Spinal cord (tissue), 10 donors: ENCODE measurements around the gene ZDHHC19. TPM values are rescaled to one million over a fixed set of nuclear protein-coding genes. Genes with fewer than 3 reads are reported as not detected.
"Not testable (repeated sequence)": the region's sequence is repeated elsewhere in the genome, so short reads cannot be mapped to it uniquely, and the experiment has no call there.

ENCODE experiments used
- DNase-seq, 6 donors: peaks; one replicate each; pipeline versions ENCODE4 v3.0.0 to v3.0.0-alpha.2; 2013 to 2015; ENCODE audit warnings: low spot score in 6 of 6, low read depth in 4 of 6
- H3K27ac ChIP-seq: one replicate; pipeline ENCODE4 v1.5.1; 2013; ENCODE audit warnings: low read depth, low read length, control low read depth
- H3K27me3 ChIP-seq: one replicate; pipeline ENCODE4 v1.6.1; 2013; ENCODE audit warnings: low read length; ENCODE audit not compliant: control insufficient read depth, insufficient read depth
- H3K36me3 ChIP-seq: one replicate; pipeline ENCODE4 v1.6.1; 2013; ENCODE audit warnings: low read length; ENCODE audit not compliant: control insufficient read depth, insufficient read depth
- H3K4me1 ChIP-seq: one replicate; pipeline ENCODE4 v1.6.1; 2013; ENCODE audit warnings: low read length; ENCODE audit not compliant: control insufficient read depth, insufficient read depth
- H3K4me3 ChIP-seq: one replicate; pipeline ENCODE4 v1.5.1; 2013; ENCODE audit warnings: low read depth, low read length, control low read depth
- H3K9me3 ChIP-seq: one replicate; pipeline ENCODE4 v1.6.1; 2013; ENCODE audit warnings: low read length; ENCODE audit not compliant: control insufficient read depth, insufficient read depth
- WGBS: methylation state at CpG from one replicate; pipeline ENCODE4 v1.1.5; 2013; ENCODE audit warnings: missing lambda C conversion rate; ENCODE audit not compliant: insufficient coverage; 5-methylcytosine and 5-hydroxymethylcytosine counted together
- polyA plus RNA-seq, 2 donors: library from polyadenylated mRNA; unstranded; fragments of 120-200 nt; gene quantifications; one replicate each; pipeline ENCODE4 v1.2.1, GENCODE V29; 2013; ENCODE audit not compliant: insufficient read length in 2 of 2
- total RNA-seq, 2 donors: library from RNA; depleted of rRNA in 1 of 2; stranded (reverse); fragments of 120-200 nt in 1 of 2; fragments of >200 nt in 1 of 2; gene quantifications; one replicate each; pipeline versions ENCODE4 v1.2.3 to v1.2.4, GENCODE V29; 2013 to 2014
- donor health status: healthy.

The ZDHHC19 gene
- total and polyA plus RNA-seq, 4 donors, result 0.30 to 2.5 (median 0.97) TPM

DNA sequence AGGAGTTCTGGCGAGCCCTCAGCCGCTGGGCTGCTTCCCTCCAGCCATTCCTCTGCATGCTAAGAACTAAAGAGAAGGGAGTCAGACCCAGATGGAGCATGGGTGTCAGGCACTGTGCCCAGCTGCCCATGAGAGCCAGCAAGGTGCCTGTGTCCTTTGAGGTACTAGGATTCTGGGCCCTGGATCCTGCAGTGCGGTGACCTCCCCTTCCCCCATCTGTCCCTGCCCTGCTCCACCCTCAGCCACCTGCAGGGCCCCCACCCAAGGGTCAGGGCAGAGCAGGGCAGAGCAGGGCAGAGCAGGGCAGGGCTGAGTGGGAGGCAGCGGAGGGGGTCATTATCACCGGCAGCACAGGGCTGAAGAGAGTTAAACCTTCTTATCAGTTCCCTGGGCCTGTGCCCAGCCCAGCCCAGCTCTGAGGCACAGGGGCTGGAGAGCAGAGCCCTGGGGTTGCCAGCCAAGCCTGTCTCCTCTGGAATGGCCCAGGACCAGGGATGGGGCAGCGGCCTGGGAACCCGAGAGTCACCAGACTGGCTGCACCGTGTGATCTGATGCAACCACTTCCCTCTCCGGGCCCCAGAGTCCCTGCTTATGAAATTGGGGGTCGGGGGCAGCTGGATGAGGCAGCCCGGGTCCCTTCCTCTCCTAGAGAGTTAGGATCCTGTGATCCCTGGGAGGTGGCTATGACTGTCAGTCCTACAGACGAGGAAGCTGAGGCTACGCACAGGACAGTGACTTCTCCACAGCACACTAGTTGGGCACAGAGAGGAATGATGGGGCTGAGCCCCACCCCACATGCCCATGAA, 17.3 kb downstream of the ZDHHC19 start:
- H3K27ac ChIP-seq, result no peak overlapping the region
- no peak for DNase-seq
- no peaks in the 10 kb centered on the region for H3K27me3 ChIP-seq
- WGBS, result 69% methylated on average over 11 of the region's 13 CpGs
- H3K36me3 ChIP-seq, result peaks cover 5% of the 10 kb centered on the region
- no peak overlapping the region for H3K4me3 ChIP-seq
- peaks cover 43% of the 10 kb centered on the region for H3K4me1 ChIP-seq
- H3K9me3 ChIP-seq, result no peaks in the 10 kb centered on the region

GRCh38 chr3:196193133-196193735, 18.0 kb downstream of the ZDHHC19 start:
- no peaks in the 10 kb centered on the region for H3K9me3 ChIP-seq
- H3K27ac ChIP-seq, result no peak overlapping the region
- H3K4me1 ChIP-seq, result peaks cover 43% of the 10 kb centered on the region
- peak in 1 of 6 donors; percentile 76 for DNase-seq
- H3K27me3 ChIP-seq, result no peaks in the 10 kb centered on the region
- 56% methylated on average over 12 of the region's 15 CpGs for whole genome bisulfite sequencing
- H3K36me3 ChIP-seq, result peaks cover 5% of the 10 kb centered on the region
- no peak overlapping the region for H3K4me3 ChIP-seq

DNA sequence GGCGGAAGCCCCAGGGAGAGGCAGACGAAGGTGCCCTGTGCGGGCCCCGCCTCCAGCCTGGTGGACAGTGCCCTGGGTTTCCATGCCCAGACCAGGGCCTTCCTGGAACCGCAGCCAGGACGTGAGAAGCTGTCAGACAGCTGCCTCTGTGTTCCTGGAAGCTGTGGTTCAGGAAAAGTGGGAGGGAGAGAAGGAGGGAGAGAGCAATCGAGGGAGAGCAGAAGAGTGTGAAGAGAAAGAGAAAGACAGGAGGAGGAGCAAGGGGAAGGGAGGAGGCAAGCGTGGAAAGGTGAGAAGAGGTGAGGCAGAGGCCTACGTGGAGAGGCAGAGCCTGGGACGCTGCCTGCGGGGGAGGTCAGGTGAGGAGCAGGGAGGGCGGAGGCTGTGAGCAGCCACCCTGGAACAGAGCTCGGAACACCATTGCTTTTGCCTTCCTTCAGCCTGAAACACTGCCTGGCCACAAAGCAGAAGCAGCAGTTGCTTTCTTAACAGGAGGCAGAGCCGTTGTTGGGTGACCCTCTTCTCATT, 18.6 kb downstream of the ZDHHC19 start:
- peaks cover 44% of the 10 kb centered on the region for H3K4me1 ChIP-seq
- H3K27me3 ChIP-seq, result no peaks in the 10 kb centered on the region
- no peaks in the 10 kb centered on the region for H3K9me3 ChIP-seq
- no peak overlapping the region for H3K4me3 ChIP-seq
- H3K36me3 ChIP-seq, result peaks cover 3% of the 10 kb centered on the region
- 66% methylated on average over 13 of the region's 14 CpGs for WGBS
- H3K27ac ChIP-seq, result peak overlapping the region; percentile 57
- no peak for DNase-seq

- no peak for DNase-seq
- no peaks in the 10 kb centered on the region for H3K9me3 ChIP-seq
- H3K27me3 ChIP-seq, result no peaks in the 10 kb centered on the region
- WGBS, result 80% methylated on average over 11 of the region's 11 CpGs
- peak overlapping the region; percentile 57 for H3K27ac ChIP-seq
- peaks cover 3% of the 10 kb centered on the region for H3K36me3 ChIP-seq
- no peak overlapping the region for H3K4me3 ChIP-seq
- peaks cover 49% of the 10 kb centered on the region for H3K4me1 ChIP-seq
Observed at GRCh38 chr3:196192036-196192523, 19.1 kb downstream of the ZDHHC19 start.

GRCh38 chr3:196189566-196190347, 21.4 kb downstream of the ZDHHC19 start:
- peak overlapping the region; percentile 75 for H3K27ac ChIP-seq
- no peaks in the 10 kb centered on the region for H3K36me3 ChIP-seq
- WGBS, result 70% methylated on average over 10 of the region's 16 CpGs
- no peaks in the 10 kb centered on the region for H3K27me3 ChIP-seq
- no peak overlapping the region for H3K4me3 ChIP-seq
- peaks cover 51% of the 10 kb centered on the region for H3K4me1 ChIP-seq
- no peak for DNase-seq
- no peaks in the 10 kb centered on the region for H3K9me3 ChIP-seq

DNA sequence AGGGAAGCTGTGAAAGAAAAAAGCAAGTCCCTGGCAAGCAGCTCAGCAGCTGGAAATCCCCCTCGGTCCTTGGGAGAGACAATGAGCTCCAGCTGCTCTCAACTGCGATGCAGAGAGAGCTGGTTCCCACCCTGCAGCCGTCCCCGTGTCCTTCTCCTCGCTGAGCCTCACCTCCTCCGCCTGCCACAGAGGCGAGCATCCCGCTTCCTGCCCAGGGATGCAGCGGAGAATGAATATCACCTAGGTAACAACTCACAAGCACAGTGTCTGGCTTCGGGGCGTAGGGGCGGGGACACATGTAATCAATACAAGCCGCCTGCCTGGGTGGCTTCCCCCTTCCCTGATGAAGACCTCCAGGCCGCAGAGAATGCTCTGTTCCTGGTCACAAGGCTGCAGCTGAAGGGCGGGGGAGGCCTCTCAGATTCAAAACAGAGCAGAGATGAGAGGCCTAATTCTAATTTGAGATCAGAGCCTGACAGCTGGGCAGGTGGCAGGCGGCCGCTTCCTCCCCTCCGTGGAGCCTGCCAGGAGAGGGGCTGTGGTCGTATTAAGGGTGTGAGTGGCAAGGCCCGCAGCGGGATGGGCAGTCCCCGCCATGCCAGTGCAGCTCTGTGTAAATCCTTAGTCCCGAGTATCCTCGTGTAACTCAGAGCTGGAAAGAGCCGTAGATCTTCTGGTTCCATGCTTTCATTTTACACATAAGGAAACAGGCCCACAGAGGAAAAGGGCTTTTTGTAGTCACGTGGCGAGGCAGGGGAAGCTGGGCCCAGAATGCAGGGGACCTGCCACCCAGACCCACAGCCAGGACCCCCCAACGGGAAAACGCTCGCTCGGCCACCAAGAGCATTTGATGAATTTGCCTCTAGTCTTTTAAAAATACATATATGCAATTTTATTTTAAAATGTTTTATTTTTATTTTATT, 24.3 kb downstream of the ZDHHC19 start:
- Histone ChIP-seq H3K9me3 (no peaks in the 10 kb centered on the region), H3K4me3 (no peak overlapping the region), H3K27me3 (no peaks in the 10 kb centered on the region), H3K27ac (peak overlapping the region; percentile 72), H3K4me1 (peaks cover 28% of the 10 kb centered on the region), H3K36me3 (no peaks in the 10 kb centered on the region)
- DNase-seq, result peak in 3 of 6 donors; percentile 54 to 96 (median 76)
- WGBS, result 10% methylated on average over 20 of the region's 31 CpGs

DNA sequence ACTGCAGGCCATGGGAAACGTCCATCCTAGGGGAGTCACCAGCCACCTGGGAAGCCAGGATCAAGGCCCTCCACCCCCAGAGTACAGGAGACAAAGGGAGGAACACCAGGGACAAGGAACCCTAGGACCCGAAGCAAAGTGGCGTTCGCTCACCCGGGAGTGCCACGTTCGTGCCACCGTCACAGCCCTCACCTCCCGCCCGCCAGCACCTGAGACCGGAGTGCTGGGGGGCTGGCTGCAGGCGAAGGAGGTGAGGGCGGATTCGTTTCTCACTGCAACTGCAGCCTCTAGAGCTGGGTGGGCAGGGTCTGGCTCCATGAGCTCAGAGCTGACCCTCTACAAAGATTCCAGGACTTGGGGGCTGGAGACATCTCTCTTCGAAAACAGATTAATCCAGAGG, 26.3 kb downstream of the ZDHHC19 start:
- DNase-seq, result no peak
- no peak overlapping the region for H3K27ac ChIP-seq
- no peaks in the 10 kb centered on the region for H3K9me3 ChIP-seq
- H3K4me3 ChIP-seq, result no peak overlapping the region
- H3K36me3 ChIP-seq, result no peaks in the 10 kb centered on the region
- WGBS, result 97% methylated on average over 14 of the region's 15 CpGs
- H3K27me3 ChIP-seq, result no peaks in the 10 kb centered on the region
- H3K4me1 ChIP-seq, result peaks cover 30% of the 10 kb centered on the region

DNA sequence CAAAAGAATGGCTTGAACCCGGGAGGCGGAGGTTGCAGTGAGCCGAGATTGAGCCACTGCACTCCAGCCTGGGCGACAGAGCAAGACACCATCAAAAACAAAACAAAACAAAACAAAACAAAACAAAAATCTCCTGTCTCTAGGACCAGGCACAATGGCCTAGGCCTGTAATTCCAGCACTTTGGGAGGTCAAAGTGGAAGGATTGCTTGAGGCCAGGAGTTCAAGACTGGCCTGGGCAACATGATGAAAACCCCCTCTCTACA, 27.1 kb downstream of the ZDHHC19 start:
- not testable (repeated sequence) for DNase-seq, H3K27me3 ChIP-seq, H3K9me3 ChIP-seq, H3K36me3 ChIP-seq, H3K27ac ChIP-seq, H3K4me3 ChIP-seq
- peaks cover 30% of the 10 kb centered on the region for H3K4me1 ChIP-seq
- 100% methylated on average over 2 of the region's 4 CpGs for WGBS

DNA sequence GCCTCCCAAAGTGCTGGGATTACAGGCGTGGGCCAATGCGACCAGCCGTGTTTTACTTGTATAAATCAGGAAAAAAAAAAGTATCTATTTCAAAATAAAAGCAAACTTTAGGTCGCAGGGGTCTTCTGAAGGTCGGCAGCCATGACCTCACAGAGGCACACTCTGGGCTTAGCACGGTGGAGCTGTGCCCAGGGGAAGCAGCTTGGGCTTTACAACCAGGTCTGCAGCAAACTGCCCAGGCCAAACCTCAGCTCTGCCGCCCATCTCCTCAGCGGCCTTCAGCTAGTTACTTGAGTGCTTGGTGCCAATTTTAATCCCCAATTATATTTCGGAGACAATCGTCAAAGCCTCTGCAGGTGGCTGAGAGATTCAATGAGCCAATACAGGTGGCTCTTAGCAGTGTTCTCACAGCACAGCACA, 30.1 kb downstream of the ZDHHC19 start:
- DNase-seq, result no peak
- Histone ChIP-seq H3K9me3 (no peaks in the 10 kb centered on the region), H3K4me1 (peaks cover 23% of the 10 kb centered on the region), H3K4me3 (no peak overlapping the region), H3K36me3 (no peaks in the 10 kb centered on the region), H3K27ac (no peak overlapping the region), H3K27me3 (no peaks in the 10 kb centered on the region)
- 56% methylated on average over 7 of the region's 10 CpGs for WGBS
